Thyroid gland (tissue), 4 donors: Measurements from ENCODE around the gene ODAD2.

Experiments used
- POLR2A ChIP-seq, 2 donors: fragments of 450-650 bp; IDR thresholded peaks; one replicate each; pipeline ENCODE4 v1.6.1; 2017; ENCODE audit warnings: antibody characterized with exemption in 2 of 2, mild to moderate bottlenecking in 2 of 2, moderate library complexity in 1 of 2
- TF ChIP-seq, protein P1 (sequence below), 6 experiments: fragments of 200-600 bp in 3 of 6; fragments of 450-650 bp in 3 of 6; sonication (generic) in 3 of 6; IDR thresholded peaks; one replicate each; pipeline ENCODE4 v1.5.1; 2016 to 2019; ENCODE audit warnings: antibody characterized with exemption in 6 of 6, mild to moderate bottlenecking in 2 of 6, inconsistent platforms in 1 of 6, moderate library complexity in 1 of 6

DNA sequence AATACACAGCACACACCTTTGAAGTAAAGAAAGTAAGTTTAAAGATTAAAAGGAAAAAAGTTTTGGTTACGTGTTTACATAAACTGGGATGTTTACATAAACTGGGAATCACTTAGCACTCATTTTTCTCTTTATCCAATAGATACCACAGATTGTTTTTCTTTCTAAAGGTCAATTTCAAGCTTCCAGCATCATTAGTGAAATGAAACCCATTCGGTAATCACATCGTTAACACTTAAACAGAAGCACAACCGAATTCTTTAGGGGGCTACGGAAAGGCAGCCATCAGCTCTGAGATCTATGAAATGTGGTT lies 1.1 kb downstream of the ODAD2 start:
- TF ChIP-seq, protein P1, sequence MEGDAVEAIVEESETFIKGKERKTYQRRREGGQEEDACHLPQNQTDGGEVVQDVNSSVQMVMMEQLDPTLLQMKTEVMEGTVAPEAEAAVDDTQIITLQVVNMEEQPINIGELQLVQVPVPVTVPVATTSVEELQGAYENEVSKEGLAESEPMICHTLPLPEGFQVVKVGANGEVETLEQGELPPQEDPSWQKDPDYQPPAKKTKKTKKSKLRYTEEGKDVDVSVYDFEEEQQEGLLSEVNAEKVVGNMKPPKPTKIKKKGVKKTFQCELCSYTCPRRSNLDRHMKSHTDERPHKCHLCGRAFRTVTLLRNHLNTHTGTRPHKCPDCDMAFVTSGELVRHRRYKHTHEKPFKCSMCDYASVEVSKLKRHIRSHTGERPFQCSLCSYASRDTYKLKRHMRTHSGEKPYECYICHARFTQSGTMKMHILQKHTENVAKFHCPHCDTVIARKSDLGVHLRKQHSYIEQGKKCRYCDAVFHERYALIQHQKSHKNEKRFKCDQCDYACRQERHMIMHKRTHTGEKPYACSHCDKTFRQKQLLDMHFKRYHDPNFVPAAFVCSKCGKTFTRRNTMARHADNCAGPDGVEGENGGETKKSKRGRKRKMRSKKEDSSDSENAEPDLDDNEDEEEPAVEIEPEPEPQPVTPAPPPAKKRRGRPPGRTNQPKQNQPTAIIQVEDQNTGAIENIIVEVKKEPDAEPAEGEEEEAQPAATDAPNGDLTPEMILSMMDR (IDR thresholded peaks at IDR 0.05), result no peak
- TF ChIP-seq POLR2A (IDR thresholded peaks at IDR 0.05), result no peak
